Hepatocyte (in vitro differentiated cells): ENCODE data around the gene TMPRSS4.

Source experiments
- CTCF ChIP-seq: fragments of 200-600 bp; sonication (generic); IDR thresholded peaks from 2 replicates; pipeline ENCODE4 v1.5.1; 2016; ENCODE audit warnings: antibody characterized with exemption, mild to moderate bottlenecking; ENCODE audit not compliant: poor library complexity
- EZH2 ChIP-seq: fragments of 200-600 bp; sonication (generic); IDR thresholded peaks from 2 replicates; pipeline ENCODE4 v1.6.1; 2016; ENCODE audit warnings: antibody characterized with exemption, mild to moderate bottlenecking, borderline replicate concordance
- EZH2phosphoT487 ChIP-seq: fragments of 200-600 bp; sonication (generic); IDR thresholded peaks from one replicate; pipeline ENCODE4 v1.6.1; 2018; ENCODE audit warnings: antibody characterized with exemption, mild to moderate bottlenecking, low read depth, moderate library complexity; ENCODE audit not compliant: unreplicated experiment, severe bottlenecking

- no peak for TF ChIP-seq CTCF
- no peak for TF ChIP-seq EZH2
- TF ChIP-seq EZH2phosphoT487 = no peak
Measured at GRCh38 chr11:118106789-118107335, 30.0 kb downstream of the TMPRSS4 start.
